Activated CD8-positive, alpha-beta T cell treated with anti-CD3 and anti-CD28 coated beads, Interleukin-2, amount 10 ng/mL, durations not matched to agents 7 days and 5 days (primary cell): Measurements from ENCODE around the gene VANGL1. TPM values are rescaled to one million over a fixed set of nuclear protein-coding genes. Genes with fewer than 3 reads are reported as not detected.
A peak's percentile ranks its signal among the peaks of the same experiment; 100 is the strongest.
"Not testable (repeated sequence)": the region's sequence is repeated elsewhere in the genome, so short reads cannot be mapped to it uniquely, and the experiment has no call there.

Experiments
- ATAC-seq: fragments of 150-1000 bp; cut with Tn5 transposase; one replicate; pipeline ENCODE4 v1.10.0; 2021; ENCODE audit warnings: moderate library complexity
- CTCF ChIA-PET: fragments of 350-600 bp; sonication (Branson Sonifier 250); formaldehyde crosslinking; loops from one replicate; lab custom pipeline; 2021; ENCODE audit warnings: antibody characterized with exemption; lab: Charles Lee
- POLR2A ChIA-PET: fragments of 350-600 bp; sonication (Branson Sonifier 250); formaldehyde crosslinking; loops from one replicate; lab custom pipeline; 2021; ENCODE audit warnings: antibody characterized with exemption; lab: Charles Lee
- DNase-seq: peaks from one replicate; pipeline ENCODE4 v3.0.0-alpha.2; 2020
- H3K27ac Mint-ChIP-seq: one replicate; pipeline ENCODE4 v1.8.0; 2021; ENCODE audit warnings: mild to moderate bottlenecking, mixed read lengths
- H3K27me3 Mint-ChIP-seq: one replicate; pipeline ENCODE4 v1.8.0; 2021; ENCODE audit warnings: low read depth, mixed read lengths
- H3K36me3 Mint-ChIP-seq: one replicate; pipeline ENCODE4 v1.8.0; 2021; ENCODE audit warnings: low read depth, mixed read lengths
- H3K4me1 Mint-ChIP-seq: one replicate; pipeline ENCODE4 v1.8.0; 2021; ENCODE audit warnings: low read depth, mixed read lengths
- H3K4me3 Mint-ChIP-seq: one replicate; pipeline ENCODE4 v1.8.0; 2021; ENCODE audit warnings: mild to moderate bottlenecking, mixed read lengths
- H3K9me3 Mint-ChIP-seq: one replicate; pipeline ENCODE4 v1.8.0; 2022; ENCODE audit warnings: mixed read lengths; ENCODE audit not compliant: insufficient read depth
- total RNA-seq, 2 experiments: library from RNA; stranded (reverse); gene quantifications; one replicate each; pipeline ENCODE4 v1.2.3, GENCODE V29; 2021

VANGL1 gene
- total RNA-seq, 2 experiments from 2014 or later = 14.1 to 14.8 TPM

DNA sequence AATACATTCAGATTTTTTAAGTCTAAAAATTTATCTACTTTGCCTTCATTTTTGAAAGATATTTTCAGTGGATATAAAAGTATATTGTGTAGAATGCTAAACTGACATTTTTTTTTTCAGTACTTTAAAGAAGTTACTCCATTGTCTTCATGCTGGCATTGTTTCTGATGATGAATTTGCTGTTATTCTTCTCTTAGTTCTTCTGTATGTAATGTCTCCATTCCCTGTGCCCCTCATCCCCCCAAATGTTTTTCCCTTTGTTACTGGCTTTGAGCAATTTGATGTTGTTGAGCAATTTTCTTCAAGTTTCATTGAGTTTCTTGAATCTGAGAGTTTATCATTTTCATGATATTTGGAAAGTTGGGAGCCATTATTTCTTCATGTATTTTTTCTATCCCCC is 20.8 kb upstream of the VANGL1 start:
- Mint-ChIP-seq H3K4me1 (no peaks in the 10 kb centered on the region), H3K9me3 (peaks cover 5% of the 10 kb centered on the region), H3K36me3 (no peaks in the 10 kb centered on the region), H3K27ac (no peak overlapping the region), H3K27me3 (peaks cover 10% of the 10 kb centered on the region), H3K4me3 (no peak overlapping the region)
- DNase-seq = no peak
- ChIA-PET POLR2A (no interaction called here), CTCF (no interaction called here)
- ATAC-seq = no peak

DNA sequence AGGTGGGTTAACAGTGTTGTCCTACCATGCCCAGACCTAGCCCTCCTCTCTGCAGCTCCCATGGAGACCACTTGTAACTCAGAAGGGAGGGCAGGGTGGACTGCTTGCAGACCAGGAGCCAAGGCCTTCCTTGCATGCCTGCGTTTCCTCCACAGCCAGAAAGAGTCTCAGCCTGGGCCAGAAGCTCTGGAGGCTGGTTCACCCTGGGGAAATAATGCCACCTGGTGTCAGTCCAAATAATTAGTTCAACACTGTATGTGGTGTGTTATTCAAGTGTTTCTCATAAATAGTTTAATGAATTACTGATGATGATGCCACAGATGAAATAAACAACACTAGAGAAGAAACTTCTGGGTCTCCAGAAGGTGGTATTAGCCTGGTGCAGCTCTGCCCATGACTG is 16.9 kb upstream of the VANGL1 start:
- Mint-ChIP-seq H3K4me3 (no peak overlapping the region), H3K27me3 (peaks cover 14% of the 10 kb centered on the region), H3K36me3 (no peaks in the 10 kb centered on the region), H3K27ac (no peak overlapping the region), H3K4me1 (no peaks in the 10 kb centered on the region), H3K9me3 (peaks cover 5% of the 10 kb centered on the region)
- no peak for DNase-seq
- POLR2A ChIA-PET = no interaction called here
- no peak for ATAC-seq
- CTCF ChIA-PET = no interaction called here

DNA sequence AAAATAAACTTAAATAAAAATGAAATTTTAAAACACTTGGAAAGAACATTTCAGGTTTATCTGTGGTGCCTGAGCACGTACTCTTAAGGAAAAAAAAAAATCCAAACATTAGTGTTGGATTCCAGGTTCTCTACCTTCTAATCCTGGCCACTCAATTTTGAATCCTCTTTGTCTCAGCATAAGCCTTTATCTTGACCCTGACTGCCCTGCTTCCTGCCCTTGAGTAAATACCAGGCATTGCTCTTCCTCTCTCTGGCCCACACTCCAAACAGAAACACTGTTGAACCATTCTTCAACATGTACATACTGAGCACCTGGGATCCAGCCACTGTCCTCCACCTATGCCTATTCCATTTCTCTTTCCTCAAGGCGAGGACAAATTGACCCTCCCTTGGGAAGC is 11.4 kb upstream of the VANGL1 start:
- Mint-ChIP-seq H3K9me3 (no peaks in the 10 kb centered on the region), H3K4me1 (no peaks in the 10 kb centered on the region), H3K27ac (no peak overlapping the region), H3K4me3 (no peak overlapping the region), H3K27me3 (peaks cover 17% of the 10 kb centered on the region), H3K36me3 (no peaks in the 10 kb centered on the region)
- ATAC-seq (no peak), DNase-seq (no peak)
- CTCF ChIA-PET = interaction anchor here (1.3 kb wide), 1 partner anchor 76 kb away, joined by 4 read pairs; no protein-coding TSS in a partner anchor
- POLR2A ChIA-PET = no interaction called here

DNA sequence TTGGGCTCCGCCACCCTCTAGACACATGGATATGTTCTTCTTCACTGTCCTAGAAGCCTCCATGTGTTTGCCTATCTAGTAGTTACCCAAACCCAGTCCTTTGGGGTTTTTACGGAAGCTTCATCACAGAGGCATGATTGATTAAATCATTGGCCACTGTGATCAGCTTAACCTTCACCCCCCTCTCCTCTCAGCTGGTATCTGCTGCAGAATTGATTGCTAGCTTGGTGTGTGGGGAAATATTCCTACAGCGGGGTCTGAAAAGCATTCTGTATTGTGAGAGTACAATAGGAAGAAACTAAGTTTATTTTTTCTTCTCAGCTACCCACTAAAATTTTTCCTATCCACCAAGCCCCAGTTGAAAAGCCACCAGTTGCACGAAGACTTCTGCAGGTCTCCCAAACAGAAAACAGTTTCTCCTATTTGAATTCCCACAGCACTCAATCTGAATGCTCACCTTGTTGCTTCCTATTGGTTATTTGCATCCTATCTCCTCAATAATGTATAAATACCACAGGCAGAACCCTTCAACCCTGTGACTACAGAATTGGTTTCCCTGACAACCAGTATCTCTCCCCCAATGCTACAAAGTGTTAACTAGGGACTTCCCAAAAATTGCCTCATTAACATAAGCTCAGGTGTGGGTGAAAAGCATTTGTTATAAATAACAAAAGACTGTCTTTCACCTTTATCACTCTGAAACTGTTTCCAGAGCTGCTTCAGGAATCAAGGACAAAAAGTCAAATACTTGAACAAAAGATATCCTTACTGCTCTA is 9.3 kb upstream of the VANGL1 start:
- Mint-ChIP-seq H3K36me3 (peaks cover 2% of the 10 kb centered on the region), H3K27me3 (peaks cover 25% of the 10 kb centered on the region), H3K27ac (no peak overlapping the region), H3K9me3 (peaks cover 6% of the 10 kb centered on the region), H3K4me1 (no peaks in the 10 kb centered on the region), H3K4me3 (no peak overlapping the region)
- no peak for DNase-seq
- POLR2A ChIA-PET = no interaction called here
- ATAC-seq = no peak
- CTCF ChIA-PET = interaction anchor here (1.0 to 1.3 kb wide), 2 partner anchors 37 to 74 kb away, joined by 3 to 4 read pairs; no protein-coding TSS in a partner anchor

DNA sequence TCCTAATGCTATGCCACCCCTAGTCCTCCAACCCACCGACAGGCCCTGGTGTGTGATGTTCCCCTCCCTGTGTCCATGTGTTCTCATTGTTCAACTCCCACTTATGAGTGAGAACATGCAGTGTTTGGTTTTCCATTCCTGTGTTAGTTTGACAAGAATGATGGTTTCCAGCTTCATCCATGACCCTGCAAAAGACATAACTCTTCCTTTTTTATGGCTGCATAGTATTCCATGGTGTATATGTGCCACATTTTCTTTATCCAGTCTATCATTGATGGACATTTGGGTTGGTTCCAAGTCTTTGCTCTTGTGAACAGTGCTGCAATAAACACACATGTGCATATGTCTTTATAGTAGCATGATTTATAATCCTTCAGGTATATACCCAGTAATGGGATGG is 8.2 kb upstream of the VANGL1 start:
- H3K27ac Mint-ChIP-seq, ATAC-seq, CTCF ChIA-PET, H3K9me3 Mint-ChIP-seq, H3K4me3 Mint-ChIP-seq, H3K4me1 Mint-ChIP-seq, POLR2A ChIA-PET, H3K36me3 Mint-ChIP-seq, DNase-seq: not testable (repeated sequence)
- H3K27me3 Mint-ChIP-seq = peaks cover 22% of the 10 kb centered on the region

DNA sequence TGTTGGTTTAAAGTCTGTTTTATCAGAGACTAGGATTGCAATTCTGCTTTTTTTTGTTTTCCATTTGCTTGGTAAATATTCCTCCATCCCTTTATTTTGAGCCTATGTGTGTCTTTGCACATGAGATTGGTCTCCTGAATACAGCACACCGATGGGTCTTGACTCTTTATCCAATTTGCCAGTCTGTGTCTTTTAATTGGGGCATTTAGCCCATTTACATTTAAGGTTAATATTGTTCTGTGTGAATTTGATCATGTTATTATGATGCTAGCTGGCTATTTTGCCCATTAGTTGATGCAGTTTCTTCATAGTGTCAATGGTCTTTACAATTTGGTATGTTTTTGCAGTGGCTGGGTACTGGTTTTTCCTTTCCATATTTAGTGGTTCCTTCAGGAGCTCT is 4.5 kb upstream of the VANGL1 start:
- CTCF ChIA-PET, ATAC-seq, H3K4me3 Mint-ChIP-seq, H3K27ac Mint-ChIP-seq, H3K36me3 Mint-ChIP-seq, POLR2A ChIA-PET, DNase-seq, H3K4me1 Mint-ChIP-seq: not testable (repeated sequence)
- Mint-ChIP-seq H3K27me3 (peaks cover 29% of the 10 kb centered on the region), H3K9me3 (peaks cover 13% of the 10 kb centered on the region)

DNA sequence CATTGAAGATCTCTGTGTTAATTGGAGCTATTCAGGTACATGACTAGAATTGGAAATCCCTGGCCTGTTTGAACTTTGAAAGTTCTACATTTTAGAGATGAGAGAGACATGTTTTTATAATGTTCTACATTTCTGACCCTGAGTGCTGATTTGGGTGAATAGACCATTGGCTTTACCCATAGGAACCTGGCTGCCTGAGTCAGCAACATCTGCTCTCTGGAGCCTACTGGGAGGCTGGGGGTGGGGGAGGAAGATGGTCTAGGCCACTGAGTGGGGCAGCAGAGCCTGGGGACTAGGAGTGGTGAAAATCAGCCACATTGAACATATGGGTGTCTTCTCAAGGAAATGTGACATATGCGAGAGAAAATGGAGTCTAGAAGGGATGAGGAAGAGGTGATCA is 1.4 kb upstream of the VANGL1 start:
- H3K4me1 Mint-ChIP-seq = peaks cover 17% of the 10 kb centered on the region
- ChIA-PET POLR2A (no interaction called here), CTCF (no interaction called here)
- no peak for DNase-seq
- peaks cover 13% of the 10 kb centered on the region for H3K9me3 Mint-ChIP-seq
- no peak for ATAC-seq
- peaks cover 7% of the 10 kb centered on the region for H3K36me3 Mint-ChIP-seq
- H3K4me3 Mint-ChIP-seq = no peak overlapping the region
- H3K27me3 Mint-ChIP-seq = peaks cover 21% of the 10 kb centered on the region
- H3K27ac Mint-ChIP-seq = no peak overlapping the region

DNA sequence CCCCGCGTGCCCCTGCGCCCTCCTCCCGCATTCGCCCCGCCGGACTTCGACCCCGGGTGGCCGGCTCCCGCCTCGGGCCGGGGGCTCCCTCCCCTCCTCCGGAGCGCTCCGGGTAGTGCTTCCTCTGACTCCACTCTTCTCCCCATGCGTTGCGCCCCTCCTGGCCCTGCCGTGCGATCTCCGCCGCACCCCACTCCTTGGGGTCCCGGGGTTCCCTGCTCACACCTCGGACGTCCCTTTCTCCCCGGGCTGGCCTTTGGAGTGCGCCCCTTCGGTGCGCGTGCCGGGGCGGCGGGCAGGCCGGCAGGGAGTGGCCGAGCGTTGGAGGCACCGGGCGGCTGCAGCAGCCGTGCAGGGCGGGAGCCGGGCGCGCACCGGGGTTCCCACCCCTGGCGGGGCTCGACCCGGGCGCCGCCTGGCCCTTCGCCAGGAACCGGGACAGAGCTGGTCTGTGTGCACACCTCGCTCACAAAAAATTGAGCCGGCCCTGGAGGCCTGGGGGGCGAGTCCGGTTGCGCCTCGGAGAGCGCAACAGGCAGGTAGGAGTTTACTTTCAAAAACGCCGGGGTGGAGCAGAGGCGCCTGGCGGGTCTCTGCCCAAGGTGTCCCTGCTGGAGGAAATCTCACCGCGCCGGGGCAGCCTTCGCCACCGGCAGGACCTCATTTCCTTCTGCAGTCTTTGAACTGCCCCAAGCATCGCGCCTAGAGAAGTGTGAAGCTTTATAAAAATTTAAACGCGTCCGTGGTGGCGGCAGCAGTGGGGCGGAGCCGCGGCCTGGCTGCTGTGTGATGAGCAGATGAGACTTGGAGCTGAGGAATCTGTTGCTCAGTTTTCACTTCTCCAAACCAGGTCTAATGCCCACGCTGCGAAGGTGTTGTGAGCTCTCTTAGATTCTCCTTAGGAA is 650 bp downstream of the VANGL1 start:
- peaks cover 7% of the 10 kb centered on the region for H3K9me3 Mint-ChIP-seq
- peaks cover 13% of the 10 kb centered on the region for H3K27me3 Mint-ChIP-seq
- peaks cover 5% of the 10 kb centered on the region for H3K36me3 Mint-ChIP-seq
- H3K4me1 Mint-ChIP-seq = peaks cover 17% of the 10 kb centered on the region
- peak overlapping the region; percentile 81 for H3K27ac Mint-ChIP-seq
- peak; percentile 67 for DNase-seq
- ChIA-PET CTCF (interaction anchor here (0.8 to 2.4 kb wide), 4 partner anchors 34 to 71 kb away, joined by 3 to 18 read pairs (median 5); no protein-coding TSS in a partner anchor), POLR2A (interaction anchor here (1.0 kb wide), 1 partner anchor 26 kb away, joined by 3 read pairs; no protein-coding TSS in a partner anchor)
- peak overlapping the region; percentile 88 for H3K4me3 Mint-ChIP-seq
- peak; percentile 66 for ATAC-seq

DNA sequence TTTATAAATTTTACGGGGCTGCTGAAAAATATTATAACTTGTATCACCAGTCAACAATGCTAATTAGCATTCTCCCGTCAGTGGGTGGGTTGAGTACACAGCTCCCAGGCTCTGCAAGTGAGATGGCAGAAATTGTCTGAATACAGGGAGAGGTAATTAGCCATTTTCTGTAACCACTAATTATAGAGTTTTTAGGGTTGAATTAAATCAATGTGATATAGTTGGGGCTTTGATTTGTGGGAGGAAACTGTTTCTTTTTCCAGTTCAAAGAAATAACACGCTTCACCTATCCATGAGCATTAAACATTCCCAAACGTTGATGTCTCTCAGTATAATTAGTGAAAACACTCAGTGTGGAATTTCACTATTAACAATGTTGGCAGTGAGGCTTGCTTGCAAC is 1.5 kb downstream of the VANGL1 start:
- peaks cover 5% of the 10 kb centered on the region for H3K36me3 Mint-ChIP-seq
- H3K4me1 Mint-ChIP-seq = peaks cover 17% of the 10 kb centered on the region
- DNase-seq (no peak), ATAC-seq (no peak)
- peak overlapping the region; percentile 81 for H3K27ac Mint-ChIP-seq
- H3K9me3 Mint-ChIP-seq = peaks cover 7% of the 10 kb centered on the region
- POLR2A ChIA-PET = no interaction called here
- peak overlapping the region; percentile 88 for H3K4me3 Mint-ChIP-seq
- H3K27me3 Mint-ChIP-seq = peaks cover 10% of the 10 kb centered on the region
- CTCF ChIA-PET = interaction anchor here (0.8 to 2.4 kb wide), 5 partner anchors 17 to 70 kb away, joined by 3 to 18 read pairs (median 4); no protein-coding TSS in a partner anchor

DNA sequence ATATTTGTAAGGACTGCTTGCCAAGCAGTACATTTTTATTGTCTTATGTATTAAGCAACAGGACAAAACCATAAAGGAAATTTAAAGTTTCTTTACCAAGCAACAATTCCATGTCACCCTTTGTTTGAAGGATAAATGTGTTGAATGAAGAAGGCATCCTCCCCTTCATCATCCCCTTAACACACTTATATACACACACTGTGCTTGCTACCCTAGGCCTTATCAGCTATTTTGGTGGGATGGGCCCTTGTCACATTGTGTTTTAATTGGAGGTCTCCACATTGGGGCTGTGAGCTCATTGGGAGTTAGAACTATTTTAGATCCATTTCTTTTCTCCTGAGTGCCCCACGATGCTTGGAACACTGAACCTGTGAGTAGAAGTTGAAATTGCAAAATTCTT is 1.9 kb downstream of the VANGL1 start:
- DNase-seq (no peak), ATAC-seq (no peak)
- H3K9me3 Mint-ChIP-seq = peaks cover 5% of the 10 kb centered on the region
- peaks cover 5% of the 10 kb centered on the region for H3K36me3 Mint-ChIP-seq
- CTCF ChIA-PET = interaction anchor here (1.0 to 2.4 kb wide), 2 partner anchors 17 to 63 kb away, joined by 3 to 18 read pairs; no protein-coding TSS in a partner anchor
- peaks cover 17% of the 10 kb centered on the region for H3K4me1 Mint-ChIP-seq
- POLR2A ChIA-PET = no interaction called here
- H3K27me3 Mint-ChIP-seq = peaks cover 10% of the 10 kb centered on the region
- H3K27ac Mint-ChIP-seq = no peak overlapping the region
- peak overlapping the region; percentile 88 for H3K4me3 Mint-ChIP-seq

DNA sequence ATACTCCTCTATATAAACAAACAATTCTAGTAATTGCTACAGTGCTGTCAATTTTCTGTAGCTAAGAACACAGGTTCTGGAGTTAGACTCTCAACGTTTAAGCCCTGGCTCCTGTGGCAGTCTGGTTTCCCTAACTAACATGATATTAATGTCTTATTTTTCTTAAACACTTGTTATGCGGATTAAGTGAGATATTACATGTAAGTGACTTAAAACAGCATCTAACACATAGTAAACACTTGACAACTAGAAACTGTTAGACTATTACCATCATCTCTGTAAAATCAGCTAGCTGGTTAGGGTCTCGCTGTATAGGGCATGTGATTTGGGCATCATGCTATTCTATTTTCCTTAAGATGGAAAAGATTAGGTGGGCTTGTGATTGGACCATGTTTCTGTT is 2.3 kb downstream of the VANGL1 start:
- ATAC-seq = no peak
- no peak overlapping the region for H3K27ac Mint-ChIP-seq
- no peak overlapping the region for H3K4me3 Mint-ChIP-seq
- H3K9me3 Mint-ChIP-seq = peaks cover 4% of the 10 kb centered on the region
- peaks cover 5% of the 10 kb centered on the region for H3K36me3 Mint-ChIP-seq
- ChIA-PET CTCF (interaction anchor here (0.8 to 2.4 kb wide), 3 partner anchors 16 to 62 kb away, joined by 3 to 18 read pairs (median 5); no protein-coding TSS in a partner anchor), POLR2A (no interaction called here)
- peaks cover 17% of the 10 kb centered on the region for H3K4me1 Mint-ChIP-seq
- DNase-seq = no peak
- H3K27me3 Mint-ChIP-seq = peaks cover 10% of the 10 kb centered on the region
